CD4-positive, alpha-beta T cell treated with Interleukin-15 for 4 hours (primary cell): ENCODE results near the gene C3orf20.
"Not testable (repeated sequence)": the region's sequence is repeated elsewhere in the genome, so short reads cannot be mapped to it uniquely, and the experiment has no call there.

Experiments
- DNase-seq: peaks from one replicate; pipeline ENCODE4 v3.0.0-alpha.2; 2020; ENCODE audit warnings: low spot score

C3orf20 gene

DNA sequence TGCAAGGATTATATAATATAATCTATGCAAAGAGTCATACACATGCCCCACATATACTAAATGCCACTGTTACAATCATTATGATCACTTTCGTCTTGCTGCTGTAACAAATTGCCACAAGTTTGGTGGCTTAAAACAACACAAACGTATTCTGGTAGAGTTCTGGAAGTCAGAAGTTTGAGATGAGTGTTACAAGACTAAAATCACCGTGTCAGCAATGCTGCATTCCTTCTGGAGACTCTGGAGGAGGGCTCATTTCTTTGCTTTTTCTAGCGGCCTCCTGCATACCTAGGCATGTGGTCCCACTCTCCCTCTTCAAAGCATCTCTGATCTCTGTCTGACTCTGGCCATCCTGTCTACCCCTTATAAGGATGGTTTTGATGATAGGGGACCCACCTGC lies 24.7 kb upstream of the C3orf20 start:
- no peak for DNase-seq

DNA sequence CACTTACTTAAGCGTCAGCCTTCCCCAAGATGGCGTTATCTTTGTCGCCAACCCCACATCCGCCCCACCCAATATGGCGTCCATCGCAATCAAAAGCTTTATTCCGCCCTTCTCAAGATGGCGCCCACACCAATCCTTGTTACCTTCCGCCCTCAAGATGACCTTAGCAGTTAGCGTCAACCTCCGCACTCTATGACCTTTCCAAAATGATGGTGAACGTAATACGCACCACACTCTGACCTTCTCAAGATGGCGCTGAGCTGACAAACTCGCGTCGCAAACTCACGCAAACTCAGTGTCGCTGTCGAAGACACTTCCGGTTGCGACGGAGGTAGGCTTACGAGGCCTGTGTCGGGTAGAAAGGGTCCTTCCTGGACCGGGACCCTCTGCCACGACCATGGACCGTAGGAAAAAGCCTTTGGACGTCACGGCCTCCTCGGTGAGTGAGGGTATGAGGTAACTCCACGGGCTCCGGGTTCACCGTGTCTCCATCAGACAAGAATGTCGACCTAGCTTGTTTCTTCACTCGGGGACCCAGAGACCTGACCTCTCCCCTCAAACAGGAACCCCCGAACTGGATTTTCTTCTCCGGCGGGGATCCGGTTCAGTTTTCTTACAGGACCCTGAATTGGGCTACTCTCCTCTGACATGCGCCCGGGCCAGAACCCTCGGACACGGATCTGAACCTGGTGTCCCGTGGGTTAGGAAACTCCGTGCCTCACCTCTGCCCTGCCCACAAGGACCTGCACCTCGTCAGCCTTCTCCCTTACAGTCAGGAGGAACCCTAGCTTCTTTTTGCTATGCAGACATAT lies 23.3 kb upstream of the C3orf20 start, which contains the start of gene CCDC174:
CCDC174 (plus strand) TSS at position 323 of the 812 bp plus-strand sequence; CDS start at position 398, 75 bp downstream.
- DNase-seq = peak; percentile 98

DNA sequence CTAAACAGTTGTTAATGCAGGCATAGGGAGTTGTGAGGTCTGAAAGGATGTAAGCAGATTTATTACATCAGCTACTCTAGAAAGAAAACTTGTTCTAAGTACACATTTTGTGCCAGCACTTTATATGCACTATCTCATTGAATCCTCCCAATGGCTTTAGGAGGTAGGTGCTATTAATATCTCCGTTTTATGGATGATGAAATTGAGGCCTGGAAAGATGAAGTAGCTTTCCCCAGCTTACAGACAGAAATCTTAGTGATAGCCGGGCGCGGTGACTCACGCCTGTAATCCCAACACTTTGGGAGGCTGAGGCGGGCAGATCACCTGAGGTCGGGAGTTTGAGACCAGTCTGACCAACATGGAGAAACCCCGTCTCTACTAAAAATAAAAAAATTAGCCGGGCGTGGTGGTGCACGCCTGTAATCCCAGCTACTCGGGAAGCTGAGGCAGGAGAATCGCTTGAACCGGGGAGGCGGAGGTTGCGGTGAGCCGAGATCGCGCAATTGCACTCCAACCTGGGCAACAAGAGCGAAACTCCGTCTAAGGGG lies 22.5 kb upstream of the C3orf20 start:
- not testable (repeated sequence) for DNase-seq

DNA sequence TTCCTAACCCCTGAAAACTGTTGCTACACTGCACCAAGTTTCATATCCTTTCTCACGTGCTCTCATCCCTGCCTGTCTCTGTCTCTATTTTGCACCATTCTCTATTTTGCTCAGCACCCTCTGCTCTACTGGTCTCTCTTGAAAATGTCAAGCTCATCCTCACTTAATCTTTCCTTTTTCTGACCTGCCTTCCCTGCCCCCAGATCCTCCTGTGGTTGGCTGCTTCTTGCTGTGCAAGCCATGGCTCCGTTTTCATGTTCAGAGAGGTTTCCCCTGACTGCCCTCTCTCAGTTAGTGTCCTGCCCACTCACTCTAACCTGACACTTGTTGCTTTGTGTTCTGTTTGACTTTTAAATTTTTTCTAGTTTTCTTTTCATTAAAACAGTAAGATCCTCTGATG lies 17.4 kb upstream of the C3orf20 start:
- no peak for DNase-seq

DNA sequence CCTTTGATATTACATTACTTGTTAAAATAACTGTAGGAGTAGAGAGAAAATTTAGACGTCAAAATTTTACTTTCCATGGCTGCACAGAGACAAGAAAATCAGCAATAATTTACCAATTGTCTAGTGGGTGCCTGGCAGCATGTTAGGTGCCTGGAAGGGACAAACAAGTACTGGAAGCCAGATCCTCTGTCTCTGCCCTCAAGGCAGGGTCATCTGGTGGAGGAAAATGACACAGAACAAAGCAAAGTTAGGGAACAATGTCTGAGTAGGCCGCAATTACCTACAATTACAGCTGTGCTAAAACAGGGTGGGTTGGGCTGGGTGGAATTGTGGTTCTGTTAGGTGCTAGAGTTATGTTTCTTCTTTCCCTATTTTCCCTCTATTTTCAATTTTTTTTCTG lies 16.0 kb upstream of the C3orf20 start:
- DNase-seq = no peak

DNA sequence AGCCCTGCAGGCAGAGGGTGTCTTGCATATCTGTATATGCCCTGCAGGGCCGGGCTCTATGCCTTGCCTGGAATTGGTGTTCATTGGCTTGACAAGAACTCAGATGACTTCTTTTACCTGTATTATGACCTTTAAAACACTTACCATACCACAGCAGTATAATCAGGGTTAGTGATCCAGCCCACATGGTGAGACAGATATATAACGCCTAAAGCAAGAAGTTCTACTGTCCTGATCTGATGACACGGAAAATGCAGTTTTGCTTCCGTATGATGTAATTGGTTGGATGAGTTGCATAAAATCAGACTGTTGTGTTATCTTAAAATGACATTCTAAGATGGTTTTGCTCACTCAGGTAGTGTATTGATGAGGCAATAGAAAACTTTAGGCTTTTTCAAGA lies 14.0 kb upstream of the C3orf20 start:
- no peak for DNase-seq

DNA sequence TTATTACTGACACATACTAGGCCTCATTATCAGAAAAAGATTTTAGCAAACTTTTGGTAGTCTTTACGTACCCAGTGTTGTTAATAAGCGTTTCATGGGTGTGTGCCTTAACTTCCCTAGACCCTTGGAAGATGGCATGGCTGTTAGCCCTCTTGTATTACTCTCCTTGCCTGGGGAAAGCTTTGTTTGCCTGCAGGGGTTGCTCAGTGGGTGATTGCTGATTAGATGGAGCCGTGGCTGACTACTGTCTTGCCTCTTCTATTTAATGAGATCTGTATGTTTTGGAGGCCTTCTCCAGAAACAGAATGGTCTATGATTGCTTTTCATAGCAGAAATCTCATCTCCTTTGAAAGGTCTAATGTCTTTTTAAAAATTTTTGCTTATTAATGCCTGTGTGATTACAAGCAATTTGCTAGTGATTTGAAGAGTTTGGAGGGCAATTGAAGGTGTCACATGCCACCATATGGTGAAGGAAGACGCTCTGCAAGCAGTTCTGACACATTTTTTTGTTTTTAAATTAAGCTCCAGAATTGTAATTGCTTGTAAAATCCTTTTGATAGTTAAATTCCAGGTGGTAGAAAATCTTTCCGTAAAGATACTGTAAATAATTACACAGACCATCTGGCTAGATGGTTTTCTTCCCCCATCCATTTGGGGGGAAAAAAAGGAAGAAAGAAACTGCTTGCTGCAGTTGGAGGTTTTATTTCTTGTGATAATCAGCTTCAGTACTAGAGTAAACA lies 11.4 kb upstream of the C3orf20 start:
- no peak for DNase-seq

DNA sequence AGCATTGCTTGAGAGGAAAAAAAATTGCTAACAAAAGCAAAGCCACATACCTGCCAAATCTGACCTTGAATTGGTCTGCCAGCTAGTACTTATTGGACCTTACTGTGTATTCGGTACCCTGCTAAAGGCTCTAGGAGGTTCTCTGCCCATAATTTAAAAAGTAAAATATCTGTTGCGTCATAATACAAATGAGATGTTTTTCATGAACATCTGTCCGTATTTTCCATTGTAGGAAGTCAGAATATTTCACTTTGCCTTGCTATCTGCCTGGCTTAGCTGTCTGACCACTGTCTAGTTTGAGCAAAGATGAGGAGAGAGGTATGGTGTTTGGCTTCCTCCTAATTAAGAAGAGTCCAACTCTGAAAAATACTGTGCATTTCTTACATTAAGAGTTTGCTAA lies 10.8 kb upstream of the C3orf20 start:
- DNase-seq = no peak

DNA sequence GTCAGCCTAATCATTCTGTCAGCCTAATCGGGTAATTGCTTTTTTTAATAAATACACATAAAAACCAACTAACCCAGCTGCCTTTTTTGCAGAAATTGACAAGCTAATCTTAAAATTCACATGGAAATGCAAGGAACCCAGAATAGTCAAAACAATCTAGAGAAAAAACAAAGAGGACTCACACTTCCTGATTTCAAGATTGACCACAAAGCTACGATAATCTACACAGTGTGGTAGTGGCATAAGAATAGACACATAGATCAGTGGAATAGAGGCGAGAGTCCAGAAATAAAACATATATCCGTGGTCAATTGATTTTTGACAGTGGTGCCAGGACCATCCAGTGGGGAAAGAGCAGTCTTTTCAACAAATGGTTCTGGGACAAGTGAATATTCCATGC lies 2.4 kb upstream of the C3orf20 start:
- no peak for DNase-seq

DNA sequence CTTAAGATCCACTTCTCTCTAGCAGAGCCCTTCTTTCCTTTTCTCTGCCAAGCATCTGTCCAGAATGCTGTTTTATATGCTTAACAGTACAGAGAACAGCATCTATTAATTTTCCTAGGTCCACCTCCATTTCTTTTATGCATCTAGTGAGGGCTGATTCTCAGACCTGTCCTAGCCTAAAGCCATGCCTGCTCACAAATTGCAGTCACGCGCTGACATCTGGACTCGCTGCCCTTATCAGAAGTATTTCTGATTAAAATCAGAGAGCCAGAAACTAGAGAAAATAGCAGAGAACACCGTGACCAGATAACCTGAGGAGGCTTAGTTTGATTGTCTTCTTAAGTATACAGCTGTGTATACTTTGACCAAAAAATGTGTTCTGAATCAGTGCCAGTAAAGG lies 1.9 kb downstream of the C3orf20 start:
- no peak for DNase-seq

DNA sequence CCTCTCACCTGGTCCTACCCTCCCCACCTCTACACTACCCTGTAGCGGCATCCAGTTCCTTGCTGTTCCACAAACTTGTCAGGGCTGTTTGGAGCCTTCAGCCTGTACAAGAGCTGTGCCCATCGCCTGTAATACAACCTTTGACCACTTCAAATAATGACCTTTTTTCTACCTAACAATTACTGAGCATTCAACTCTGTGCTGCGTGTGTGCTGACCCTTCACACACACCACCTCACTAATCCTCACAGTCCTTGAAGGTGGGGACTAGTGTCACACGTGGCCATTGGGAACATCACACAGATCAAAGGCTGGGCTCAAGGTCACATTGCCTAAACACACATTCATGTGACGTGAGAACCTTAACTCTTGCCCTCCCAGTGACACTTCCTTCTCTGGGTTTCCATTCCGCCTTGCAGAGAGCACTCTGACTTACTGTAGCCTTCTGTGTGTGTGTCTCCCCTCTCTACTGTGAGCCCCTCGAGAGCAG lies 3.1 kb downstream of the C3orf20 start:
- DNase-seq = no peak

DNA sequence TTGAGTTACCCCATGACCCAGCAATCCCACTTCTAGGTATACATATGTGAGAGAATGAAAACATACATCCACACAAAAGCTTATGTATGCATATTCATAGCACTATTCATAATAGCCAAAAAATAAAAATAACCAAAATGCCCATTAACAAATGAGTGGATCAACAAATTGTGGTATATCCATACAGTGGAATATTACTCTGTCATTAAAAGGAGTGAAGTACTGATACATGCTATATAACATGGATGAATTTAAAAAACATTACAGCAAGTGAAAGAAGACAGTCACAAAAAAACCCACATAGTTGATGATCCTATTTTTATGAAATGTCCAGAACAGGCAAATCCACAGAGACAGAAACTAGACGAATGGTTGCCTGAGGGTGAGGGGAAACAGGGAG lies 5.2 kb downstream of the C3orf20 start:
- no peak for DNase-seq

DNA sequence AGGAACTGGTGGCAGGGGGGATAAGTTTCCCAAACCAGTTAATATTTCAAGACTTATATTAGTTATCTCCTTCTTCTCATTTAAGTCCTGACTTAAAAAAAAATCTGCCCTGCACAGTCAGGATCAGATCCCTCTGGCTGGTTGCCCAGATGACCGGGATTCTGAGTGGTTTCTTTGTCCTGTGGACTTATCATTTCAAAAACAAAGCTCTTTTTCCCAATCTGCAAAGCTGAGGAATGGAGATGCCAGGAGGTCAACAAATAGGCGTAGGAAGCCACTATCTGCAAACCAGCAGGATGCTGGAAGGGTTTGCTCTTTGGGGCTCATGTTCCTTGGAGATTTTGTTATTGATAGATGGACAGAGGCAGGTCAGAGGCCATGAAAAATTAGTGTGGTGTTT lies 5.8 kb downstream of the C3orf20 start:
- DNase-seq = no peak

DNA sequence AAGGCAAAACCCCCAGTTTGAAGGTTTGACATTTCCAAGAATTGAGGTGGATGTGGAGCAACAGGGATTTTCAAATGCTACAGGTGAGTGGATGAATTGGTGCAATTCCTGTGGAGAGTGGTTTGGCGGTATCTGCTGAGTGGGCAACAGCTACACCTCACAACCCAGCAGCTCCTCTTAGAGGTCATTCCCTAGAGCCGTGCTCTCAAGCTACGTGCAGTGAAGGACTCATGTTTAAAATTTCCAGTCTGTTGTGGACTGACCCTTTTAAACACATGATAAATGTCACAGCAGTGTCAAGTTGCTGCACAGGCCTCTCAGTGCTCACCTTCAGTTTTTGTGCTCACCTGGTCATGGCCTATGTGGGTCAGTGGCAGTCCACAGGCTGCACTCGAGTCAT lies 9.5 kb downstream of the C3orf20 start:
- DNase-seq = no peak

DNA sequence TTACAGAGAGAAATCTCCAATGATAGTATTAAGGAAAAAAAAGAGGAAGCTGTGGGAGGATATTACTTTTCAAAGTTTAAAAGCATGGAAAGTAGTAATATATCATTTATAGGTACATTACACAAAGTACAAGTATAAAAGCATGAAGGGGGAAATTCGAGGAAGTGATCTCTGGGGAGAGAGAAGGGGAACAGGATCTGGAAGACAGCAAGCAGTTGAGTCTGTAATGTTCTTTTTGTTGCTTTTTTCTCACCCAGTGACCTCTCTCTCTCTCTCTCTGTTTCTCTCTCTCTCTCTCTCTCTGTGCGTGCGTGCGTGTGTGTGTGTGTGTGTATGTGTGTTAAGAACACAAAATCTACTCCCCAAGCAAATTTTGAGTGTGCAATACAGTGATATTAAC lies 10.2 kb downstream of the C3orf20 start:
- DNase-seq = no peak

DNA sequence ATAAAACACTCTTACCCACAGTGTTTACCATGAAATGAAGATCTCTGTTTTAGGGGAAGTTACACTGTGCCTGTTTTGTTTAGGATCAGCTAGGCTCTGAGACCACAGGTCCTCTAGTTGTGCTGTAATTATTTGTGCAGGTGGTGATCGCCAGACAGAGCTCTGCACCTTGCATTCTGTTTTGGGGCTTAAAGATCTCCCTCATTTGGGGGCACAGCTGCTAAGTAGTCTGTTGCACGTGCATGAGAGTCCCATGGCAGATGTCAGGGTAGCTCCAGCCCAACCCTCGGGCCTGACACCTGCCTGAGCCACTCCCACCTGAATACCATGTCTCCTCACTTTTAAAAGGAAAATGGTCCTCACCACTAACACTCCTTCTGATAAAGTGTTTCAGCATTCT lies 12.4 kb downstream of the C3orf20 start:
- no peak for DNase-seq

DNA sequence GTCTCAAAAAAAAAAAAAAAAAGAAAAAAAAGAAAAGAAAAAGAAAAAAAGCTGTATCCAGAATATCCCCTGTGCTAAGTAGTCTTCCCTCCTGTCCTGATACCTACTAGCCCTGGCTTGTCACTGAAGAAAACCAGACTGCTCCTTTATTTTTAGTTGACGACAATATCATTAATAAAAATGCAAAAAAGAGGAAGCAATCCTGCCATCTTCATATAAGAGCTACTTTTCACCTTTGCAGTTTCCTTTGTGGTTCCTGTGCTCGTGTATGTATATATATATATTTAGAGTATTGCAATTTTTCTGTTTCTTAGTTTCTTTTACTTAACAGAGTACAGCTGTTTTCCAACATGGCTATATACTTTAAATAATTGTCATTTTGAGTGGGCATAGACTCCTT lies 13.6 kb downstream of the C3orf20 start:
- DNase-seq = no peak

DNA sequence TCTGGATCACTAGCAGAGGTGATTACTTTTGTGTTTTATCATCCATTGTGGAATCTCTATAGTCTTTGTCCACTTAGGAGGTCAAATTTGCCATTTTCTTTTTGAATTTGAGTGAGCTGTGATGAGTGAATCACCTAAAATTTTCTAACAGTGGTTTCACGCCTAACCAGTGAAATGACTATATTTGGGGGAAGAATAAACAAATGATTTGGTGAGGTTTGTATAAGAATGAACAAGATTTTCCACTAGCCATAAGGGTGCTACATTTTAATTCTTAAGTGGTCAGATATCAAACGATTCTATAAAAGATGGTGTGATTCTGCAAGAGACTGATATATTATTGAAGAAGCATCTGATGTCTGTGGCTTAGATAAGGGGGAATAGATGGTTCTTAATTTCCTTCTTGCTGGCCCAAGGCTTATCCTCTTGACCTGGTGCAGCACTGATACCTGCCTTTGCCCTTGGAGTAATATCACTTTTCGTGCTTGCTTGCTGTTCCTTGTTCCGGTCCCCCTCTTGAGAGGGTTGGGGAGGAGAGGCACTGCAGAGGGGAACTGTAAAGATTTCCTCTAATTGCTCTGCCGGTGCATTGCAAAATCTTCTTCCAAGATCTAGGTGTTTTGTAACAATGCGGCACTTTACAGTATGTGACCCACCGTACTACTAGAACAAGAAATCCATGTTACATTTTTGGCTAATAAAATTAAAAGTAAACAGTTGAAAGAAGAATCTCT lies 14.5 kb downstream of the C3orf20 start:
- DNase-seq = no peak

DNA sequence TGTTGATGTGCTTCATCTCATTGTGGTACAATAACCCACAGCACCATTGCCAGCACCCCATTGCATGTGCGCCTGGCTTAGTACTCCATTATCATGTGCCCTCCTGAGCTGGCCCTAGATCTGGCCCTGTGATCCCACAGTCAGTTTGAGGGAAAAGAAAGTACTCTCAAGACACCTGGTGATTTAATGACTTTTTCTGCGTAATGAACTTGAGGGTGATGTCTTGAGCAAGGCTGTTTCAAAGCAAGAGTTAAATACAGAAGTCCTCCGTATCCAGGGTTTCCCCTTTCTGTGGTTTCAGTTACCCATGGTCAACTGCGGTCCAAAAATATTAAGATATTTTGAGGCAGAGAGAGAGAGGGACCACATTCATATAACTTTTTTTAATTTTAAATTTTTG lies 16.3 kb downstream of the C3orf20 start:
- DNase-seq = no peak

DNA sequence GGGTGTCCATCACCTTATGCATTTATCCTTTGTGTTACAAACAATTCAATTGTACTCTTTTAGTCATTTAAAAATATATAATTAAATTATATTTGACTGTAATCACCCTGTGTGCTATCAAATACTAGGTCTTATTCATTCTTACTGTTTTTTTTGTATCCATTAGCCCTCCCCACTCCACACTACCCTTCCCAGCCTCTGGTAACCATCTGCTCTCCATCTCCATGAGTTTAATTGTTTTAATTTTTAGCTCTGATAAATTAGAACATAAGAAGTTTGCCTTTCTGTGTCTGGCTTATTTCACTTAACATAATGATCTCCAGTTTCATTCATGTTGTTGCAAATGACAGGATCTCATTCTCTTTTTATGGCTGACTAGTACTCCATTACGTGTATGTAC lies 16.8 kb downstream of the C3orf20 start:
- no peak for DNase-seq

DNA sequence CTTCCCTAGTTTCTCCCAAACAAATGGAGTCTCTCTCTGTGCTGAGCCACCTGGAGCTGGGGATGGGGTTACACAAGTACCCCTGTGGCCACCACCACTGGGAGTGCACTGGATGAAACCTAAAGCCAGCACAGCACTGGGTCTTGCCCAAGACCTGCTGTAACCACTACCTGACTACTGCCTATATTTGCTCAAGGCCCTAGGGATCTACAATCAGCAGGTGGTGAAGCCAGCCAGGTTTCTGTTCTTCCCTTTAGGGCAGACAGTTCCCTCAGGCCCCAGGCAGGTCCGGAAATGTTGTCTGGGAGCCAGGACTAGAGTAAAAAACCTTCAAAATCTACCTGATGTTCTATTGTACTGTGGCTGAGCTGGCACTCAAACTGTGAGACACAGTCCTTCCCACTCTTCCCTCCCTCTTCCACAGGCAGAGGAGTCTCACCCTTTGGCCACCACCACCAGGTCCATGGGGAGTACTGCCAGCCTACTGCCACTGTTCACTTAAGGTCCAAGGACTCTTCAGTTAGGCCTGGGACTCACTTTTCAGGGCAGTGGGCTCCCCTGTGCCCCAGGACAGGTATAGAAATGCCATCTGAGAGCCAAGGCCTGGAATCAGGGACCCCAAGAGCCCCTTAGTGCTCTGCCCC lies 23.8 kb downstream of the C3orf20 start:
- no peak for DNase-seq

DNA sequence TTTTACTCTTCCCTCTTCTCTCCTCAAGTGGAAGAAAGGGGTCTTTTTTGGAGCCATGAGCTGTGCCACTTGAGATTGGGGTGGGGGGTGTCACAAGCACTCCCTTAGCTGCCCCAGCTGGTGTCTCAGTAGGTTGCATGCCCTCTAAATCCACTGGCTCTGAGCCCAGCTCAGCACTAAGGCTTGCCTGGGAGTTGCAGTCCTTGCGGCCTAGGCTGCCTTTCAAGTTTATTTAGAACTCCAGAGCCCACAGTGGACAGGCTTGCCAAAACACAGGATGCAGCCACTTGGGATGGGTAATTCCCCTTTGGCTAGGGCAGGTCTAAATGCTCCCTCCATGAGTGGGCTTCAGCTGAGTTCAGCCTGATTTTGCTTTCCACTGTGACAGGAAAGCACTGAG lies 24.7 kb downstream of the C3orf20 start:
- no peak for DNase-seq
